PFSK-1 (cell line): ENCODE measurements around the gene CDC37.

Experiments used
- FOXP2 ChIP-seq: optimal IDR thresholded peaks from 2 replicates; pipeline ENCODE3; 2011; ENCODE audit warnings: borderline replicate concordance, control low read depth, inconsistent platforms; ENCODE audit not compliant: insufficient read depth; ENCODE audit errors: extremely low read length, extremely low read depth
- POLR2AphosphoS5 ChIP-seq: IDR thresholded peaks from 2 replicates; pipeline ENCODE4 v1.6.1; 2012; ENCODE audit warnings: low read depth, mild to moderate bottlenecking, control low read depth, low read length, moderate library complexity
- REST ChIP-seq, 2 experiments: IDR thresholded peaks; 2 replicates each; pipeline versions ENCODE4 v1.6.1 to v1.8.0; 2011 to 2012; ENCODE audit warnings: low read depth in 2 of 2, low read length in 2 of 2, control low read depth in 1 of 2, inconsistent platforms in 1 of 2, mild to moderate bottlenecking in 1 of 2, moderate library complexity in 1 of 2; ENCODE audit not compliant: insufficient read depth in 1 of 2
- SIN3A ChIP-seq: IDR thresholded peaks from 2 replicates; pipeline ENCODE4 v1.6.1; 2012; ENCODE audit warnings: mild to moderate bottlenecking, low read length, moderate library complexity, borderline replicate concordance; ENCODE audit not compliant: insufficient read depth

DNA sequence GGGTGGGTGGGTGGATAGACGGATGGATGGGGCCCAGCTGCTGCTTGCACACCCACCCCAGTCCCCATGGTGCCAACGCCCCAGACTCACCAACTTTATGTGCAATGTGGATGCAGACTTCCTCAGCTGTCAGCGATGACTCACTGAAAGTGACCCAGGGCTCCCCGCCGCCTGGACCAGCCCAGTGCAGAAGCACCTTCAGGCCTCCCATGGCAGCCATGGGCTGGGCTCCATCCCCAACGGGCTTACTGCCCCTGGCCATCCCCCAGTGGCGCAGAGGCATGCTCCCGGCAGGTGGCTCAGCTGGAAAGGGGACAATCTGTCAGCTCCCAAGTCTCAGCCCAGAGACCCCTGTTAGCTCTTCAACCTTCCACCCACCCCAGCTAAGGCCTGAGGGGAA, 25.2 kb downstream of the CDC37 start:
- TF ChIP-seq REST (IDR thresholded peaks at IDR 0.05; ENCODE audit: insufficient read depth in 1 of 2, low read depth in 2 of 2, low read length in 2 of 2) (no peak), POLR2AphosphoS5 (no peak), SIN3A (no peak), FOXP2 (no peak)
